H9 (cell line): ENCODE data around the gene AMD1. TPM values are rescaled to one million over a fixed set of nuclear protein-coding genes. Genes with fewer than 3 reads are reported as not detected.
"Not testable (repeated sequence)": the region's sequence is repeated elsewhere in the genome, so short reads cannot be mapped to it uniquely, and the experiment has no call there.

Source experiments
- DNase-seq: peaks from one replicate; pipeline ENCODE4 v3.0.0-alpha.2; 2017
- H2AFZ ChIP-seq: one replicate; pipeline ENCODE4 v1.6.1; 2013; ENCODE audit warnings: mild to moderate bottlenecking, low read length, control low read depth, moderate library complexity
- H2AK5ac ChIP-seq: 2 replicates; pipeline ENCODE4 v1.6.1; 2013; ENCODE audit warnings: low read length, control low read depth, mixed read lengths; ENCODE audit not compliant: insufficient read length
- H2BK120ac ChIP-seq: one replicate; pipeline ENCODE4 v1.6.1; 2013; ENCODE audit warnings: low read depth, mild to moderate bottlenecking, low read length, control low read depth, inconsistent platforms; ENCODE audit not compliant: poor library complexity, severe bottlenecking
- H2BK12ac ChIP-seq: 2 replicates; pipeline ENCODE4 v1.6.1; 2013; ENCODE audit warnings: low read length, control low read depth, mixed read lengths, low read depth; ENCODE audit not compliant: insufficient read length
- H2BK15ac ChIP-seq: 2 replicates; pipeline ENCODE4 v1.6.1; 2013; ENCODE audit warnings: low read depth, low read length, control low read depth
- H2BK20ac ChIP-seq: one replicate; pipeline ENCODE4 v1.6.1; 2013; ENCODE audit warnings: low read depth, mild to moderate bottlenecking, low read length, control low read depth, inconsistent platforms; ENCODE audit not compliant: poor library complexity, severe bottlenecking
- H2BK5ac ChIP-seq: 2 replicates; pipeline ENCODE4 v1.6.1; 2013; ENCODE audit warnings: low read length, control low read depth, mixed read lengths; ENCODE audit not compliant: insufficient read length
- H3K14ac ChIP-seq: 2 replicates; pipeline ENCODE4 v1.6.1; 2013; ENCODE audit warnings: low read length, control low read depth; ENCODE audit not compliant: insufficient read depth
- H3K18ac ChIP-seq: 2 replicates; pipeline ENCODE4 v1.6.1; 2013; ENCODE audit warnings: low read depth, mild to moderate bottlenecking, mixed read lengths, low read length, control low read depth; ENCODE audit not compliant: insufficient read length
- H3K23ac ChIP-seq: 2 replicates; pipeline ENCODE4 v1.6.1; 2013; ENCODE audit warnings: low read length, control low read depth, mixed read lengths, low read depth; ENCODE audit not compliant: insufficient read length
- H3K23me2 ChIP-seq: 2 replicates; pipeline ENCODE4 v1.6.1; 2013; ENCODE audit warnings: low read depth, mild to moderate bottlenecking, mixed read lengths, low read length, control low read depth; ENCODE audit not compliant: insufficient read length, poor library complexity, severe bottlenecking
- H3K27ac ChIP-seq: 2 replicates; pipeline ENCODE4 v1.5.1; 2013; ENCODE audit warnings: low read length, control low read depth, mixed read lengths, low read depth; ENCODE audit not compliant: insufficient read length
- H3K27me3 ChIP-seq: 2 replicates; pipeline ENCODE4 v1.6.1; 2013; ENCODE audit warnings: low read length, control low read depth, inconsistent platforms; ENCODE audit not compliant: insufficient read depth
- H3K4ac ChIP-seq: 2 replicates; pipeline ENCODE4 v1.6.1; 2013; ENCODE audit warnings: low read depth, mild to moderate bottlenecking, control low read depth, inconsistent platforms, low read length, moderate library complexity
- H3K4me1 ChIP-seq: 2 replicates; pipeline ENCODE4 v1.6.1; 2013; ENCODE audit warnings: low read length, control low read depth, inconsistent platforms; ENCODE audit not compliant: insufficient read depth
- H3K4me2 ChIP-seq: 2 replicates; pipeline ENCODE4 v1.6.1; 2013; ENCODE audit warnings: low read length, control low read depth, mixed read lengths; ENCODE audit not compliant: insufficient read length, insufficient read depth
- H3K56ac ChIP-seq: 2 replicates; pipeline ENCODE4 v1.6.1; 2013; ENCODE audit warnings: low read depth, mild to moderate bottlenecking, mixed read lengths, low read length, control low read depth; ENCODE audit not compliant: insufficient read length
- H3K79me1 ChIP-seq: 2 replicates; pipeline ENCODE4 v1.6.1; 2013; ENCODE audit warnings: low read depth, mild to moderate bottlenecking, moderate library complexity, low read length, control low read depth, inconsistent platforms; ENCODE audit not compliant: insufficient read depth, poor library complexity, severe bottlenecking
- H3K79me2 ChIP-seq: 2 replicates; pipeline ENCODE4 v1.6.1; 2013; ENCODE audit warnings: low read length, control low read depth, inconsistent platforms; ENCODE audit not compliant: insufficient read depth
- H3K9ac ChIP-seq: 2 replicates; pipeline ENCODE4 v1.6.1; 2013; ENCODE audit warnings: low read length, control low read depth, mixed read lengths; ENCODE audit not compliant: insufficient read length; ENCODE audit errors: extremely low read depth
- H3K9me3 ChIP-seq: one replicate; pipeline ENCODE4 v1.6.1; 2013; ENCODE audit warnings: low read depth, low read length, inconsistent platforms; ENCODE audit not compliant: control insufficient read depth
- H3T11ph ChIP-seq: one replicate; pipeline ENCODE4 v1.6.1; 2013; ENCODE audit warnings: mild to moderate bottlenecking, low read length, control low read depth, inconsistent platforms
- H4K20me1 ChIP-seq: one replicate; pipeline ENCODE4 v1.6.1; 2013; ENCODE audit not compliant: control insufficient read depth, insufficient read length, insufficient read depth
- H4K5ac ChIP-seq: 2 replicates; pipeline ENCODE4 v1.6.1; 2013; ENCODE audit warnings: low read depth, mild to moderate bottlenecking, mixed read lengths, low read length, control low read depth; ENCODE audit not compliant: insufficient read length
- H4K8ac ChIP-seq: replicated peaks from 2 replicates; pipeline ENCODE4 v1.6.1; 2013; ENCODE audit warnings: low read length, control low read depth, mixed read lengths, low read depth; ENCODE audit not compliant: insufficient read length
- H4K91ac ChIP-seq: 2 replicates; pipeline ENCODE4 v1.6.1; 2013; ENCODE audit warnings: low read depth, mild to moderate bottlenecking, moderate library complexity, mixed read lengths, low read length, control low read depth; ENCODE audit not compliant: insufficient read length
- H3K27ac Mint-ChIP-seq, 3 experiments: 2 replicates in 2 of 3; 3 replicates in 1 of 3; pipeline ENCODE4 v1.8.0; 2020 to 2021; ENCODE audit warnings: mixed read lengths in 3 of 3, mild to moderate bottlenecking in 1 of 3, moderate library complexity in 1 of 3
- H3K27me3 Mint-ChIP-seq: 2 replicates; pipeline ENCODE4 v1.8.0; 2021; ENCODE audit warnings: low read depth, mild to moderate bottlenecking, moderate library complexity, mixed read lengths
- H3K36me3 Mint-ChIP-seq, 3 experiments: 2 replicates in 2 of 3; 3 replicates in 1 of 3; pipeline ENCODE4 v1.8.0; 2020 to 2021; ENCODE audit warnings: low read depth in 3 of 3, mixed read lengths in 3 of 3; ENCODE audit not compliant: insufficient read depth in 1 of 3
- H3K4me1 Mint-ChIP-seq, 2 experiments: 2 replicates each; pipeline ENCODE4 v1.8.0; 2020; ENCODE audit warnings: mixed read lengths in 2 of 2
- H3K4me3 Mint-ChIP-seq, 2 experiments: 2 replicates in 1 of 2; 3 replicates in 1 of 2; pipeline ENCODE4 v1.8.0; 2020 to 2021; ENCODE audit warnings: mild to moderate bottlenecking in 2 of 2, mixed read lengths in 2 of 2, moderate library complexity in 1 of 2
- H3K9me3 Mint-ChIP-seq, 2 experiments: 2 replicates in 1 of 2; 3 replicates in 1 of 2; pipeline ENCODE4 v1.8.0; 2020; ENCODE audit warnings: mild to moderate bottlenecking in 2 of 2, mixed read lengths in 2 of 2, moderate library complexity in 1 of 2
- WGBS: extraction: QIAGEN DNeasy Blood & Tissue Kit; methylation state at CpG from one replicate; pipeline ENCODE4 v1.1.7; 2013; ENCODE audit warnings: missing lambda C conversion rate, low lambda C conversion rate, mixed read lengths; ENCODE audit not compliant: insufficient read length; ENCODE audit errors: extremely low coverage; 5-methylcytosine and 5-hydroxymethylcytosine counted together
- total RNA-seq: library from RNA; stranded (reverse); gene quantifications from 2 replicates; pipeline ENCODE4 v1.2.1, GENCODE V29; 2021
- TF ChIP-seq, protein P1 (sequence below): fragments of 200-600 bp; sonication (generic); conservative IDR thresholded peaks from 3 replicates; pipeline ENCODE4 v1.8.0; 2021; ENCODE audit warnings: antibody characterized with exemption, mild to moderate bottlenecking

The AMD1 gene
- total RNA-seq, 1 experiment from 2014 or later: 162 TPM

DNA sequence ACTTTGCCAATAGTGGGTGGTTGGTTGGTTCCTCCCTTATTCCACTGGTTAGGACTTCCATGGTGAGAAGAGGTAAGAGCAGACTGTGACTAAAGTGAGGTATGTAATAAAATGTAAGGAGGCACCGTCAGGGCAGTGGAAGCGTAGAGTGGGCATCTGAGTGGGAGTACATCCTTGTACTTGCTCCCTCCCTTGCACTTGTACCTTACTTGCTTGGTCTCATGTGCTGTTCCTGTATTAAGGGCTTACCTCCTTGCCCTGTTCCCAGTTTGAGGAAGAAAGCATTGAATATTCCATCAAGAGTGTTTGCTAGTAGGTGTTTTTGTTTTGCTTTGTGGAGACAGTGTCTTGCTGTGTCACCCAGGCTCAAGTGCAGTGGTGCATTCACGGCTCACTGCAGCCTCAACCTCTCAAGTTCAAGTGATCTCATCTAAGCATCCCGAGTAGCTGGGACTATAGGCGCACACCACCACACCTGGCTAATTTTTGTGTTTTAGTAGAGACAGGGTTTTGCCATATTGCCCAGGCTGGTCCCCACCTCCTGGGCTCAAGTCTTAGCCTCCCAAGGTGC lies 25.5 kb downstream of the AMD1 start:
- no peak overlapping the region for H2BK5ac ChIP-seq
- no peak overlapping the region for H2BK20ac ChIP-seq
- H4K5ac ChIP-seq: no peak overlapping the region
- no peak overlapping the region for H3K23ac ChIP-seq
- no peak overlapping the region for H3K14ac ChIP-seq
- DNase-seq: no peak
- H3K9ac ChIP-seq: no peak overlapping the region
- Mint-ChIP-seq H3K27me3 (peaks cover 8% of the 10 kb centered on the region; the same call in 1 of the 2 replicates), H3K9me3 (peaks cover 20 to 21% of the 10 kb centered on the region in 2 experiments), H3K36me3 (peaks cover 31 to 61% (median 52%) of the 10 kb centered on the region in 3 experiments), H3K4me1 (peaks cover 2 to 8% of the 10 kb centered on the region in 2 experiments; a peak in 2 of 4 replicates), H3K27ac (peak overlapping the region in 1 of 3 experiments; percentile 69; a peak in 2 of 7 replicates), H3K4me3 (no peak overlapping the region)
- no peak overlapping the region for H3K56ac ChIP-seq
- no peaks in the 10 kb centered on the region for H3K79me2 ChIP-seq
- no peaks in the 10 kb centered on the region for H4K20me1 ChIP-seq
- no peaks in the 10 kb centered on the region for H3K4me1 ChIP-seq
- no peak overlapping the region for H3K4me2 ChIP-seq
- H2AK5ac ChIP-seq: no peak overlapping the region
- no peak overlapping the region for H2AFZ ChIP-seq
- no peak overlapping the region for H2BK12ac ChIP-seq
- no peak overlapping the region for H4K8ac ChIP-seq
- no peak overlapping the region for H2BK120ac ChIP-seq
- H3K27ac ChIP-seq: no peak overlapping the region
- H4K91ac ChIP-seq: no peak overlapping the region
- peaks cover 9% of the 10 kb centered on the region for H3K9me3 ChIP-seq
- H3K27me3 ChIP-seq: no peaks in the 10 kb centered on the region
- H2BK15ac ChIP-seq: no peak overlapping the region
- no peaks in the 10 kb centered on the region for H3K79me1 ChIP-seq
- no peak overlapping the region for H3K18ac ChIP-seq
- no peak overlapping the region for H3K4ac ChIP-seq
- no CpG with 5 or more reads among the region's 5 CpGs for WGBS
- no peaks in the 10 kb centered on the region for H3K23me2 ChIP-seq
- TF ChIP-seq, protein P1, sequence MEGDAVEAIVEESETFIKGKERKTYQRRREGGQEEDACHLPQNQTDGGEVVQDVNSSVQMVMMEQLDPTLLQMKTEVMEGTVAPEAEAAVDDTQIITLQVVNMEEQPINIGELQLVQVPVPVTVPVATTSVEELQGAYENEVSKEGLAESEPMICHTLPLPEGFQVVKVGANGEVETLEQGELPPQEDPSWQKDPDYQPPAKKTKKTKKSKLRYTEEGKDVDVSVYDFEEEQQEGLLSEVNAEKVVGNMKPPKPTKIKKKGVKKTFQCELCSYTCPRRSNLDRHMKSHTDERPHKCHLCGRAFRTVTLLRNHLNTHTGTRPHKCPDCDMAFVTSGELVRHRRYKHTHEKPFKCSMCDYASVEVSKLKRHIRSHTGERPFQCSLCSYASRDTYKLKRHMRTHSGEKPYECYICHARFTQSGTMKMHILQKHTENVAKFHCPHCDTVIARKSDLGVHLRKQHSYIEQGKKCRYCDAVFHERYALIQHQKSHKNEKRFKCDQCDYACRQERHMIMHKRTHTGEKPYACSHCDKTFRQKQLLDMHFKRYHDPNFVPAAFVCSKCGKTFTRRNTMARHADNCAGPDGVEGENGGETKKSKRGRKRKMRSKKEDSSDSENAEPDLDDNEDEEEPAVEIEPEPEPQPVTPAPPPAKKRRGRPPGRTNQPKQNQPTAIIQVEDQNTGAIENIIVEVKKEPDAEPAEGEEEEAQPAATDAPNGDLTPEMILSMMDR: no peak
- no peak overlapping the region for H3T11ph ChIP-seq

DNA sequence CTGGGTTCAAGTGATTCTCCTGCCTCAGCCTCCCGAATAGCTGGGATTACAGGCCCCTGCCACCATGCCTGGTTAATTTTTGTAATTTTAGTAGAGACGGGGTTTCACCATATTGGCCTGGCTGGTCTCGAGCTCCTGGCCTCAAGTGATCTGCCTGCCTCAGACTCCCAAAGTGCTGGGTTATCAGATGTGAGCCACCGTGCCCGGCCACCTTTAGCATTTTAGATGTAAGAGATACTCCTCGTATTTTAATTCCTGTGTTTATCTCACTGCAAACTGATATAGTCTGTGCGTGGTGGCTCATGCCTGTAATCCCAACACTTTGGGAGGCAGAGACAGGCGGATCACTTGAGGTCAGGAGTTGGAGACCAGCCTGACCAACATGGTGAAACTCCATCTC lies 27.0 kb downstream of the AMD1 start:
- H3K27me3 ChIP-seq, H3K14ac ChIP-seq, DNase-seq, H3T11ph ChIP-seq, H2BK5ac ChIP-seq, H3K9me3 ChIP-seq, H3K23ac ChIP-seq, H4K20me1 ChIP-seq, H2BK20ac ChIP-seq, H3K23me2 ChIP-seq, H3K4me3 Mint-ChIP-seq, H3K4me1 Mint-ChIP-seq, H2BK120ac ChIP-seq, H3K4me2 ChIP-seq, H3K9ac ChIP-seq, H2BK15ac ChIP-seq, H2BK12ac ChIP-seq, H3K18ac ChIP-seq, H3K79me1 ChIP-seq, H3K4me1 ChIP-seq, H4K91ac ChIP-seq, H2AFZ ChIP-seq, H4K8ac ChIP-seq, H3K27ac ChIP-seq, H3K56ac ChIP-seq, H4K5ac ChIP-seq, H2AK5ac ChIP-seq, H3K79me2 ChIP-seq, H3K4ac ChIP-seq: not testable (repeated sequence)
- Mint-ChIP-seq H3K36me3 (peaks cover 22 to 55% (median 44%) of the 10 kb centered on the region in 3 experiments), H3K27ac (0 out of 7 replicates have a peak overlapping the region, but pooled peaks of 1 of the 3 experiments have one; percentile 49), H3K9me3 (peaks cover 32 to 34% of the 10 kb centered on the region in 2 experiments), H3K27me3 (peaks cover 19% of the 10 kb centered on the region)
- no CpG with 5 or more reads among the region's 8 CpGs for WGBS
